Astrocyte (in vitro differentiated cells and primary cell): ENCODE data around the gene CD40.

ENCODE experiments used
- EZH2 ChIP-seq: IDR thresholded peaks from 2 replicates; pipeline ENCODE4 v1.6.1; 2012; ENCODE audit warnings: mild to moderate bottlenecking, low read length, inconsistent platforms; ENCODE audit not compliant: insufficient read depth
- TF ChIP-seq, protein P1 (sequence below): IDR thresholded peaks from 2 replicates; pipeline ENCODE4 v1.5.1; 2011; ENCODE audit warnings: low read depth, mild to moderate bottlenecking, inconsistent platforms, low read length, moderate library complexity; ENCODE audit not compliant: insufficient read depth

DNA sequence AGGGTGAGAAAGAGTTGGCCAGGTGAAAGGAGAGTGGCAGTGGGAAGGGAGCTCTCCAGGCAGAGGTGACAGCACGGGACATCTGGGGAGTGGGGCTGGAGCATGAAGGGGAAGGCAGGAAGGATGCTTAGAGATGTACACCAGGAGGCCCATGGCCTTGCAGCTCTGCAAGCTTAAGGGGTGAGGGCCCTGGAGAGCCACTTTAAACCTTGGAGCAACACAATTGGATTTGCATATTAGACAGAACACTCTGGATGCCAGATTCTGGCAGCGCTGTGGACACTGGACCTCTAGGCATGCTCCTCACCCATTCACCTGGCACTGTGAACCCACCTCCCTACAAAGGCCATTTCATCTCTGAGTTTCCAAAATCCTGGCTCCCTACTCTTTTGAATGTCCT is 3.7 kb upstream of the CD40 start:
- TF ChIP-seq, protein P1, sequence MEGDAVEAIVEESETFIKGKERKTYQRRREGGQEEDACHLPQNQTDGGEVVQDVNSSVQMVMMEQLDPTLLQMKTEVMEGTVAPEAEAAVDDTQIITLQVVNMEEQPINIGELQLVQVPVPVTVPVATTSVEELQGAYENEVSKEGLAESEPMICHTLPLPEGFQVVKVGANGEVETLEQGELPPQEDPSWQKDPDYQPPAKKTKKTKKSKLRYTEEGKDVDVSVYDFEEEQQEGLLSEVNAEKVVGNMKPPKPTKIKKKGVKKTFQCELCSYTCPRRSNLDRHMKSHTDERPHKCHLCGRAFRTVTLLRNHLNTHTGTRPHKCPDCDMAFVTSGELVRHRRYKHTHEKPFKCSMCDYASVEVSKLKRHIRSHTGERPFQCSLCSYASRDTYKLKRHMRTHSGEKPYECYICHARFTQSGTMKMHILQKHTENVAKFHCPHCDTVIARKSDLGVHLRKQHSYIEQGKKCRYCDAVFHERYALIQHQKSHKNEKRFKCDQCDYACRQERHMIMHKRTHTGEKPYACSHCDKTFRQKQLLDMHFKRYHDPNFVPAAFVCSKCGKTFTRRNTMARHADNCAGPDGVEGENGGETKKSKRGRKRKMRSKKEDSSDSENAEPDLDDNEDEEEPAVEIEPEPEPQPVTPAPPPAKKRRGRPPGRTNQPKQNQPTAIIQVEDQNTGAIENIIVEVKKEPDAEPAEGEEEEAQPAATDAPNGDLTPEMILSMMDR: no peak
- no peak for TF ChIP-seq EZH2
